Activated naive CD8-positive, alpha-beta T cell treated with anti-CD3 and anti-CD28 coated beads, Interleukin-2, amount 50 U/mL, for 24 hours (primary cell): ENCODE data around the gene CEP112.
"Not testable (repeated sequence)": the region's sequence is repeated elsewhere in the genome, so short reads cannot be mapped to it uniquely, and the experiment has no call there.

Experiments
- ATAC-seq: fragments of 150-1000 bp; cut with Tn5 transposase; one replicate; pipeline ENCODE4 v1.10.0; 2021
- DNase-seq: peaks from one replicate; pipeline ENCODE4 v3.0.0; 2021
- H3K27ac Mint-ChIP-seq: one replicate; pipeline ENCODE4 v1.8.0; 2021; ENCODE audit warnings: mild to moderate bottlenecking, mixed read lengths
- H3K27me3 Mint-ChIP-seq: one replicate; pipeline ENCODE4 v1.8.0; 2021; ENCODE audit warnings: mixed read lengths
- H3K36me3 Mint-ChIP-seq: one replicate; pipeline ENCODE4 v1.8.0; 2021; ENCODE audit warnings: low read depth, mixed read lengths
- H3K4me1 Mint-ChIP-seq: one replicate; pipeline ENCODE4 v1.8.0; 2021; ENCODE audit warnings: mixed read lengths
- H3K4me3 Mint-ChIP-seq: one replicate; pipeline ENCODE4 v1.8.0; 2021; ENCODE audit warnings: mild to moderate bottlenecking, moderate library complexity, mixed read lengths
- H3K9me3 Mint-ChIP-seq: one replicate; pipeline ENCODE4 v1.8.0; 2021; ENCODE audit warnings: mixed read lengths

The CEP112 gene

GRCh38 chr17:65837232-65837631, 354.7 kb downstream of the CEP112 start:
- not testable (repeated sequence) for DNase-seq, ATAC-seq, H3K27ac Mint-ChIP-seq, H3K27me3 Mint-ChIP-seq, H3K4me3 Mint-ChIP-seq, H3K4me1 Mint-ChIP-seq, H3K36me3 Mint-ChIP-seq
- H3K9me3 Mint-ChIP-seq: peaks cover 23% of the 10 kb centered on the region

GRCh38 chr17:65833214-65833613, 358.7 kb downstream of the CEP112 start:
- peaks cover 29% of the 10 kb centered on the region for H3K9me3 Mint-ChIP-seq
- no peak overlapping the region for H3K27ac Mint-ChIP-seq
- ATAC-seq: no peak

DNA sequence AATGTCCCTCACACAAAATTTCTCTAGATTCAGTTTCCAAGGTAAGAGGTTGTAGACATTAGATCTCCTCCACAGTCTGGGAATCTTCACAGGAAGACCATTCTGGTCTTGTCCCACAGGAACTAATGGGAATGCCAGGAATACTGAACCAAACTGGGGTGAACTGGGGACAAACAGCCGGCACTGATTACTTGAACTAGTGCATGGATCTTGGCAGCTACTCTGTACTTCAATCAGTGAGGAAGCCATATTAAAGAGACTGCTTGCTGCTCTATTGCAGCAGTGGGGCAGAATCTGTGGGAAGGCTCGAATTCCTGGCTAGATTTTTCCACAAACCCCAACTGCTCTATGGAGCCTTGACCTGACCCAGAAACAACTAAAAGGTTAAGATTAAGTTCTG, 361.6 kb downstream of the CEP112 start:
- H3K9me3 Mint-ChIP-seq: peaks cover 35% of the 10 kb centered on the region
- no peak for ATAC-seq

More at GRCh38 chr17:65833214-65833613, 358.7 kb downstream of the CEP112 start:
- Mint-ChIP-seq H3K4me1 (no peaks in the 10 kb centered on the region), H3K4me3 (no peak overlapping the region), H3K27me3 (no peaks in the 10 kb centered on the region), H3K36me3 (peaks cover 16% of the 10 kb centered on the region)
- DNase-seq: no peak

GRCh38 chr17:65826577-65826976, 365.4 kb downstream of the CEP112 start:
- not testable (repeated sequence) for H3K27ac Mint-ChIP-seq, H3K4me3 Mint-ChIP-seq, ATAC-seq, DNase-seq, H3K4me1 Mint-ChIP-seq, H3K36me3 Mint-ChIP-seq, H3K27me3 Mint-ChIP-seq
- H3K9me3 Mint-ChIP-seq: peaks cover 14% of the 10 kb centered on the region

More for the DNA sequence above, 361.6 kb downstream of the CEP112 start:
- no peak for DNase-seq
- peaks cover 18% of the 10 kb centered on the region for H3K36me3 Mint-ChIP-seq
- peaks cover 5% of the 10 kb centered on the region for H3K4me1 Mint-ChIP-seq
- no peak overlapping the region for H3K4me3 Mint-ChIP-seq
- no peak overlapping the region for H3K27ac Mint-ChIP-seq
- peaks cover 5% of the 10 kb centered on the region for H3K27me3 Mint-ChIP-seq

DNA sequence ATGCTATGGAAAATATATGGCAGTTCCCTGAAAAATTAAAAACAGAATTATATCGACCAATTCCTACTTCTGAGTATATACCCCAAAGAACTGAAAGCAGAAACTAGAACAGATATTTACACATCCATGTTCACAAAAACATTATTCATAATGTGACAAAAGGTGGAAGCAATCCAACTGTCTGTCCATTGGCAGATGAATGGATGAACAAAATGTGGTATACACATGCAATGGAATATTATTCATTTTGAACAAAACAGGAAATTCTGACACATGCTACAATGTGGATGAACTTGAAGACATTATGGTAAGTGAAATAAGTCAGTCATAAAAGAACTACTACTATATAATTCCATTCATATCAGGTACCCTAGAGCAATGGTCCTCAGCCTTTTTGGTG, 367.0 kb downstream of the CEP112 start:
- Mint-ChIP-seq H3K4me3 (no peak overlapping the region), H3K27me3 (peaks cover 9% of the 10 kb centered on the region), H3K27ac (no peak overlapping the region), H3K4me1 (peaks cover 5% of the 10 kb centered on the region), H3K9me3 (peaks cover 10% of the 10 kb centered on the region), H3K36me3 (peaks cover 2% of the 10 kb centered on the region)
- DNase-seq (no peak), ATAC-seq (no peak)

DNA sequence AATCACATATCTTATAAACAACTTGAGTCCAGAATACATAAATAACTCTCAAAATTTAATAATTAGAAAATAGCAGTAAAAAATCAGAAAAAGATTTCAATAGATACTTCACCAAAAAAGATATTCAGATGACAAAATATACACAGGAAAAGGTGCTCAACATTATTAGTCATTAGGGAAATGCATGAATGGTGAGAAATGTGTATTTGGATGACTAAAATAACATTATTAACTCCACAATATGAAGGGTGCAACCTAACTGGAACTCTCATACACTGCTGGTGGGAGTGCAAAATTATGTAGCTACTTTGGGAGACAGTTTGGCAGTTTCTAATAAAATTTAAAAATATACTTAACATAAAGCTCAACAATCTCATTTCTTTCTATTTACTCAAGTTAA, 368.2 kb downstream of the CEP112 start:
- ATAC-seq: no peak
- Mint-ChIP-seq H3K4me3 (no peak overlapping the region), H3K9me3 (peaks cover 10% of the 10 kb centered on the region), H3K36me3 (peaks cover 2% of the 10 kb centered on the region), H3K27me3 (peaks cover 9% of the 10 kb centered on the region), H3K4me1 (peaks cover 5% of the 10 kb centered on the region), H3K27ac (no peak overlapping the region)
- DNase-seq: no peak

DNA sequence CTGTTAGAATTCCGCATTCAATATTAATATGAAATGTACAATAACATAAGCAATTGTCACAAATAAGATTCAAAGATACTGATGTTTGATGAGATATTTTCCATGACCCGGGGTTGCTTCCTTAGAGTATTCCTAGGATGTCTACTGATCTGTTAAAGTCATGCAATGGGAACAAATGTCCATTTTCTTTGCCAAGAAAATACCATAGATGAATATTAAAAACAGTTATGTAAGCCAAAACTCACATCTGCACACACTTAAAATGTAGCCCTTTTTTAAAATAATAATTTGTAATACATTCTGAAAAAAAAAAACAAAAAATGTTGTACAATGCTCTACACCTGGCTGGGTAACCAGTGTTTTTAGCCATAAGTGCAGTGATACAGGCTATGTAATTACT, 371.1 kb downstream of the CEP112 start:
- Mint-ChIP-seq H3K9me3 (peaks cover 4% of the 10 kb centered on the region), H3K27me3 (peaks cover 10% of the 10 kb centered on the region), H3K4me3 (no peak overlapping the region), H3K4me1 (peaks cover 1% of the 10 kb centered on the region), H3K27ac (no peak overlapping the region), H3K36me3 (no peaks in the 10 kb centered on the region)
- no peak for ATAC-seq
- no peak for DNase-seq

- H3K4me1 Mint-ChIP-seq: no peaks in the 10 kb centered on the region
- peaks cover 4% of the 10 kb centered on the region for H3K9me3 Mint-ChIP-seq
- H3K4me3 Mint-ChIP-seq: no peak overlapping the region
- no peak for DNase-seq
- ATAC-seq: no peak
- peaks cover 10% of the 10 kb centered on the region for H3K27me3 Mint-ChIP-seq
- no peak overlapping the region for H3K27ac Mint-ChIP-seq
- no peaks in the 10 kb centered on the region for H3K36me3 Mint-ChIP-seq
Measured at GRCh38 chr17:65820306-65820705, 371.6 kb downstream of the CEP112 start.

GRCh38 chr17:65819810-65820209, 372.1 kb downstream of the CEP112 start:
- no peaks in the 10 kb centered on the region for H3K4me1 Mint-ChIP-seq
- peaks cover 10% of the 10 kb centered on the region for H3K27me3 Mint-ChIP-seq
- no peak overlapping the region for H3K4me3 Mint-ChIP-seq
- no peaks in the 10 kb centered on the region for H3K36me3 Mint-ChIP-seq
- no peak overlapping the region for H3K27ac Mint-ChIP-seq
- peaks cover 4% of the 10 kb centered on the region for H3K9me3 Mint-ChIP-seq
- ATAC-seq (no peak), DNase-seq (no peak)

DNA sequence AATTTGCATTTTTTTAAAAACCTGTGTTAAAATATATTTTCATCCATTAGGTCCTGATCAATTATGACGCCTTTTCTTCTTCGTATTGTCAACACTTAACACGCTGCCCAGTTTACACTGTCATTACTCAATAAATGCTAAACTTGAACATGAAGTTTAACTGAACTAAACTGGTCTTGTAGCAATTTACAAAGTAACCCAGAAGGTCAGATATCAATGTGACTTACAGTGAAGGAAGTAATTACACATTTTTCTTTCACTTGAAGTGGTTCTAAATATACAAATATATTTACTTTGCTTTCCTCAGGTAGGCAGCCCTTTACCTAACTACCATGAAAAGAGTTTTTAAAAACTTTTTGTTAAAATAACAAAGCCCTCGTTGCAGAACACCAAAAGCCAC, 374.0 kb downstream of the CEP112 start:
- peaks cover 12% of the 10 kb centered on the region for H3K27me3 Mint-ChIP-seq
- no peak for DNase-seq
- no peak for ATAC-seq

DNA sequence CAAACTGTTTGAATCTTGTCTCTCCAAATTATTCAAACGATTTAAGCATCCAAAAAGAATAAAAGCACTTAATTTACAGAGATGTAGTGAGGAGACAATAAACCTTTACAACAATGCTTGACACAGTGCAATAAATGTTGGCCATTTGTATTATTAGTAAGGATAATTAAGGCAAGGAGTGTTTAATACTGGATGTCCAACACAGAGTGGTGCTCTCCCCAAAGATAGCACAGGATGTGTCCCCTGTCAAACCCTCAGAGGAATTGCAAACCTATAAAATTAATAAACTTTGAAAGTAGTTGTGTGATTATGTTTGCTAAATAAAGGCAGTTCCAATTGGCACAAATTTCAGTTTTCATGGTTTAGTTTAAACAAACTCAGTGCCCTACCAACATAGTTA, 377.5 kb downstream of the CEP112 start:
- ATAC-seq (no peak), DNase-seq (no peak)
- Mint-ChIP-seq H3K36me3 (no peaks in the 10 kb centered on the region), H3K27me3 (peaks cover 7% of the 10 kb centered on the region), H3K4me3 (no peak overlapping the region), H3K4me1 (peaks cover 8% of the 10 kb centered on the region), H3K27ac (no peak overlapping the region), H3K9me3 (peaks cover 11% of the 10 kb centered on the region)

More for the DNA sequence above, 374.0 kb downstream of the CEP112 start:
- H3K36me3 Mint-ChIP-seq: no peaks in the 10 kb centered on the region
- peaks cover 4% of the 10 kb centered on the region for H3K9me3 Mint-ChIP-seq
- H3K4me3 Mint-ChIP-seq: no peak overlapping the region
- H3K4me1 Mint-ChIP-seq: no peaks in the 10 kb centered on the region
- H3K27ac Mint-ChIP-seq: no peak overlapping the region

DNA sequence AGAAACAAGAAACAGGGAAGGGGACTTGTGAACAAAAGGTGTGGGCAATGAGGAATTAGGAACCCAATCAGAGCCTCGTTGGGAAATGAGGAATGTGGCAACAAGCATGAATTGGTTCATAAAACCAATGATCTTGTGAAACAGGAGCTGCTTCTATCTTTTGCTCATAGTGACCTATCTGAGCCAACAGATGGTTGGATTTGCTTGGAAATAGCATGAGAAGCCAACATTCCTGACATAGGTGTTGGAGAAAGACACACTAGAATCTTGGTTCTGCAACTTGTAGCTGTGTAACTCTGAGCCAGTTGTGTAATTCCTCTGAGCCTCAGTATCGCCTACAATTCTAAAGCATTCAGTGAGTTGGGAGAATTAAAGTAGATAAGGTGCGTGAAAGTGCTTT, 378.6 kb downstream of the CEP112 start:
- peaks cover 22% of the 10 kb centered on the region for H3K9me3 Mint-ChIP-seq
- DNase-seq: no peak
- peaks cover 6% of the 10 kb centered on the region for H3K36me3 Mint-ChIP-seq
- peaks cover 15% of the 10 kb centered on the region for H3K4me1 Mint-ChIP-seq
- peaks cover 7% of the 10 kb centered on the region for H3K27me3 Mint-ChIP-seq
- no peak overlapping the region for H3K4me3 Mint-ChIP-seq
- H3K27ac Mint-ChIP-seq: no peak overlapping the region
- ATAC-seq: no peak

DNA sequence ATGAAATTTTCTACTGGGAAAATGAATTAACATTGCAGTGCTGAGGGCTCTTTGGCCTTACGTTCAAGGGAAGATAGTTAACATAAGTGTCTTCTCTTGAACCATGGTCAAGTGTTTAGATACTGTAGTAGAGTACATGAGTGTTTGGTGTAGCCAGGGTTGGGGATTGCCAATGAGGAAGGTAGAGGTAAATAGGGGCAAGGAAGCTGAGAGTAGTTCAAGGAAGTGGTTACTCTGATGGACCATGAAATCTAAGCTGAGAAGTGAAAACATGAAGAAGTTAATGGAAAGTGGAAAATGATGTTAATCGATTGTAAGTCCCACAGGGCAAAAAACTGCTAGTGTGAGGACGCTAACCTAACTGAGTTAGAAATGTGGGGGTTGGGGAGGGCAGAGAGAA, 380.9 kb downstream of the CEP112 start:
- no peak for ATAC-seq
- no peak overlapping the region for H3K4me3 Mint-ChIP-seq
- peaks cover 11% of the 10 kb centered on the region for H3K36me3 Mint-ChIP-seq
- H3K4me1 Mint-ChIP-seq: peaks cover 16% of the 10 kb centered on the region
- H3K9me3 Mint-ChIP-seq: peaks cover 38% of the 10 kb centered on the region
- H3K27ac Mint-ChIP-seq: no peak overlapping the region
- peaks cover 2% of the 10 kb centered on the region for H3K27me3 Mint-ChIP-seq
- DNase-seq: no peak

DNA sequence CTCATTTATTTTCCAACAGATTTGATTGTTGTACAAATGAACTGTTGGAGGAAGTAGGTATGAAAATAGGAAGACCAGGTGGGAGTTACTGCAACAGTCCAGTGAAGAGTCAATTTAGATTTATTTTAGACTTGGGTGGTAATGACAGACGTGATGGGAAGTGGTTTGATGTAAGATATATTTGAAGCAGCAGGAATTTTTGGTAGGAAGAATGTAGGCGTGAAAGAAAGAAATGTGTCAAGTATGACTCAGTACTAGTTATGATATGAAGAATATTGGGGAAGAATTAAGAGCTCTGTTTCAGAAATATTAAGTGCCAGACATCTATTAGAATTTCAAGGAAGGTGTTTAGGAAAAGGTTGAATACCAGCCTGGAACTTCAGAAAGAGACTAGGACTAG, 382.6 kb downstream of the CEP112 start:
- Mint-ChIP-seq H3K36me3 (peaks cover 11% of the 10 kb centered on the region), H3K27ac (no peak overlapping the region), H3K27me3 (peaks cover 2% of the 10 kb centered on the region), H3K4me3 (no peak overlapping the region), H3K9me3 (peaks cover 38% of the 10 kb centered on the region), H3K4me1 (peaks cover 16% of the 10 kb centered on the region)
- ATAC-seq (no peak), DNase-seq (no peak)

DNA sequence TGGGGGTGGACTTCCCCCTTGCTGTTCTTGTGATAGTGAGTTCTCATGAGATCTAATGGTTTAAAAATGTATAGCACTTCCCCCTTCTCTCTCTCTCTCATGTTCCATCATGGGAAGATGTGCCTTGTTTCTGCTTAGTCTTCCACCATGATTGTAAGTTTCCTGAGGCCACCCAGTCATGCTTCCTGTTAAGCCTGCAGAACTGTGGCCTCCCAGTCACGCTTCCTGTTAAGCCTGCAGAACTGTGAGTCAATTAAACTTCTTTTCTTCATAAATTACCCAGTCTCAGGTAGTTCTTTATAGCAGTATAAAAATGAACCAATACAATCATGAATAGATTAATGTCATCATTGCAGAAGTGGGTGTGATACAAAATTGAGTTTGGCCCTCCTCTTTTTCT, 383.4 kb downstream of the CEP112 start:
- DNase-seq, H3K27ac Mint-ChIP-seq, H3K4me3 Mint-ChIP-seq, ATAC-seq, H3K27me3 Mint-ChIP-seq: not testable (repeated sequence)
- H3K9me3 Mint-ChIP-seq: peaks cover 38% of the 10 kb centered on the region
- peaks cover 11% of the 10 kb centered on the region for H3K36me3 Mint-ChIP-seq
- peaks cover 16% of the 10 kb centered on the region for H3K4me1 Mint-ChIP-seq

DNA sequence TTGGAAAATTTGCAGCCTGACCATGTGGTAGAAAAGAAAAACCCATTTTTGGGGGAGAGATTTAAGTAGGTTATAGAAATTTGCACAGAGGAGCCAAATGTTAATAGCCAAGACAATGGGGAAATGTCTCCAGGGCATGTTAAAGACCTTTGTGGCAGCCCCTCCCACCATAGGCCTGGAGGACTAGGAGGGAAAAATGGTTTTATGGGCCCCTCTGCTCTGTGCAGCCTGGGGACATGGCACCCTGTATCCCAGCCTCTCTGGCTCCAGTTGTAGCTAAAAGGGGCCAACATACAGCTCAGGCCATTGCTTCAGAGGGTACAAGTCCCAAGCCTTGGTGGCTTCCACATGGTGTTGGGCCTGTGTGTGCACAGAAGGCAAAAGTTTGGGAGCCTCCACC, 384.6 kb downstream of the CEP112 start:
- H3K27me3 Mint-ChIP-seq: no peaks in the 10 kb centered on the region
- H3K4me3 Mint-ChIP-seq: no peak overlapping the region
- peaks cover 46% of the 10 kb centered on the region for H3K9me3 Mint-ChIP-seq
- peaks cover 11% of the 10 kb centered on the region for H3K36me3 Mint-ChIP-seq
- H3K27ac Mint-ChIP-seq: no peak overlapping the region
- ATAC-seq (no peak), DNase-seq (no peak)
- H3K4me1 Mint-ChIP-seq: peaks cover 16% of the 10 kb centered on the region
